Activated T-helper 1 cell treated with anti-CD3 and anti-CD28 coated beads, Interleukin-12 subunit alpha, Interleukin-12 subunit beta, Interleukin-2, Interleukin-4 antibody, amounts not matched to agents 30 ng/mL and 10 ng/mL and 1 ng/mL, durations not matched to agents 14 hours and 24 hours and 36 hours (primary cell): Measurements from ENCODE around the gene DMXL1. TPM values are rescaled to one million over a fixed set of nuclear protein-coding genes. Genes with fewer than 3 reads are reported as not detected.
A peak's percentile ranks its signal among the peaks of the same experiment; 100 is the strongest.

Experiments used
- DNase-seq: peaks from one replicate; pipeline ENCODE4 v3.0.0; 2021; ENCODE audit warnings: low spot score
- H3K27ac Mint-ChIP-seq: one replicate; pipeline ENCODE4 v1.8.0; 2021; ENCODE audit warnings: mild to moderate bottlenecking, mixed read lengths
- H3K27me3 Mint-ChIP-seq: one replicate; pipeline ENCODE4 v1.8.0; 2022; ENCODE audit warnings: mild to moderate bottlenecking, moderate library complexity, mixed read lengths; ENCODE audit not compliant: insufficient read depth
- H3K36me3 Mint-ChIP-seq: one replicate; pipeline ENCODE4 v1.8.0; 2021; ENCODE audit warnings: low read depth, mixed read lengths
- H3K4me1 Mint-ChIP-seq: one replicate; pipeline ENCODE4 v1.8.0; 2021; ENCODE audit warnings: low read depth, mixed read lengths
- H3K4me3 Mint-ChIP-seq: one replicate; pipeline ENCODE4 v1.8.0; 2021; ENCODE audit warnings: mild to moderate bottlenecking, moderate library complexity, mixed read lengths
- H3K9me3 Mint-ChIP-seq: one replicate; pipeline ENCODE4 v1.8.0; 2021; ENCODE audit warnings: mixed read lengths
- intact Hi-C: fragments of 100-400 bp; cut with micrococcal nuclease; formaldehyde crosslinking; loops from one replicate; pipeline ENCODE4 v1.15.1; 2024
- total RNA-seq: library from RNA; stranded (reverse); gene quantifications from 2 replicates; pipeline ENCODE4 v1.2.3, GENCODE V29; 2022

DMXL1 gene
- total RNA-seq, 1 donor from 2014 or later, result 28.2 TPM

- Mint-ChIP-seq H3K4me3 (peak overlapping the region; percentile 99), H3K4me1 (peaks cover 81% of the 10 kb centered on the region), H3K27ac (peak overlapping the region; percentile 89), H3K36me3 (peaks cover 21% of the 10 kb centered on the region), H3K27me3 (no peaks in the 10 kb centered on the region), H3K9me3 (no peaks in the 10 kb centered on the region)
- no peak for DNase-seq
- intact Hi-C loops, result no loop called here
Measured at GRCh38 chr5:119271758-119272730, 201.2 kb downstream of the DMXL1 start.

DNA sequence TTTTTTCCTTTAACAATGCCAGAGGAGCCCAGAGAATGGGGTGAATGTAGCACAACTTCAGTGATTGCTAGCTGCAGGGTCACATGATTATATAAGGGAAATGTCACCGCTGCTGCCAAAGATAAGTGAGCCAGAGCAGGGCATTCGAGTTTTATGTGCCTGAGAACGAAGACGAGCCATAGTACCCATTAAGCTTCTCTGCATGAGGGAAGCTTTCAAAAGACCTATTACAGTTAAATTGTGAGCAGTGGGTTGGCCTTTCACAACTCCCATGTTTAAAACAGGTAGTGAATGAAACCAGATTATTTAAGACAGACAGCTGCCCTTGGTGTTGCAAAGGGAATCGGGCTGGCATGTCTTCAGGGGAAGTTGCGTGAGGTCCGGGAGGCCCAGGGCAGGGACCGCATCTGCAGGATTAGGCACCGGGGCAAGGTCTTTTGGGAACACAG is 202.5 kb downstream of the DMXL1 start:
- intact Hi-C loops, result no loop called here
- H3K27me3 Mint-ChIP-seq, result no peaks in the 10 kb centered on the region

DNA sequence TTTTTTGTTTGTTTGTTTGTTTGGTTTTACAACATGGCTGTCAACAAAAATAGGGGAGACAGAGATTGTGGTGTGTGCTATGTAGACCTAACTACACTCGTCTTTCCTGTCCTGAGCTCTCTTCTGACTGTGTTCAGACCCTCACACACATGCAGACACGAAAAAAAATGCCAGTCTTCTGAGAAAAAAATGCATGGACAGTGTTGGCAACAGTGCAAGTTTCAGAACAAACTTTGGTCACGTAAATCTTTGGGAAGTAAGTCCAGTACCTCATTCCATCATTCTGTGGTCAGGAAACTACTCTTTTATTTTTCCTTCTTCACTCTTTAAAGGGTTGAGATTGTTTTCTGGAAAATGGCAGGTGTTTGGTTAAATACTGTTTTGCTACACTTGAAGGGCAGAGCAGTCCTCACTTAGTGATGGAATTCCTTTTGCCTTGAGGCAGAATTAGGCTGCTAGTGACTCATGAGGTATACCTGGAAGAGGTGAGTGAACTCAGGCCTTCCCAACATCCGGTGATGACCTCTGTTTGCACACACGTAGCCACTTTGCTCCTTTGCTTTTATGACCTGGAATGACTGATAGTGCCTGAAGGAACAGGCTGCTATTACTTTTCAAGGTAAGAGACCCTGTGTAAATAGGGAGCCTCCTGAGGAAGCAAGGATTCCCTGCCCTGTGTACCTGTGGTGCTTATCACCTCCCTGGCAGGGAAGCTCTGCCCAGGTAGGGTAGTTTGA is 203.3 kb downstream of the DMXL1 start:
- Mint-ChIP-seq H3K9me3 (no peaks in the 10 kb centered on the region), H3K4me3 (peak overlapping the region; percentile 99), H3K4me1 (peaks cover 94% of the 10 kb centered on the region), H3K36me3 (peaks cover 16% of the 10 kb centered on the region), H3K27me3 (no peaks in the 10 kb centered on the region), H3K27ac (peak overlapping the region; percentile 95)
- intact Hi-C loops, result loop anchor here (1.0 to 2.0 kb wide), 5 partner anchors 59 to 243 kb away; no protein-coding TSS in a partner anchor
- no peak for DNase-seq

More for the DNA sequence above, 202.5 kb downstream of the DMXL1 start:
- DNase-seq, result no peak
- Mint-ChIP-seq H3K27ac (peak overlapping the region; percentile 95), H3K4me3 (peak overlapping the region; percentile 99), H3K4me1 (peaks cover 86% of the 10 kb centered on the region), H3K9me3 (no peaks in the 10 kb centered on the region), H3K36me3 (peaks cover 18% of the 10 kb centered on the region)

GRCh38 chr5:119274767-119275130 is 203.9 kb downstream of the DMXL1 start:
- no peaks in the 10 kb centered on the region for H3K27me3 Mint-ChIP-seq
- DNase-seq, result no peak
- H3K4me3 Mint-ChIP-seq, result peak overlapping the region; percentile 99
- no peaks in the 10 kb centered on the region for H3K9me3 Mint-ChIP-seq
- intact Hi-C loops, result loop anchor here (1.0 to 2.0 kb wide), 8 partner anchors 13 to 244 kb away; no protein-coding TSS in a partner anchor
- H3K27ac Mint-ChIP-seq, result peak overlapping the region; percentile 95
- H3K36me3 Mint-ChIP-seq, result peaks cover 13% of the 10 kb centered on the region
- peaks cover 98% of the 10 kb centered on the region for H3K4me1 Mint-ChIP-seq

DNA sequence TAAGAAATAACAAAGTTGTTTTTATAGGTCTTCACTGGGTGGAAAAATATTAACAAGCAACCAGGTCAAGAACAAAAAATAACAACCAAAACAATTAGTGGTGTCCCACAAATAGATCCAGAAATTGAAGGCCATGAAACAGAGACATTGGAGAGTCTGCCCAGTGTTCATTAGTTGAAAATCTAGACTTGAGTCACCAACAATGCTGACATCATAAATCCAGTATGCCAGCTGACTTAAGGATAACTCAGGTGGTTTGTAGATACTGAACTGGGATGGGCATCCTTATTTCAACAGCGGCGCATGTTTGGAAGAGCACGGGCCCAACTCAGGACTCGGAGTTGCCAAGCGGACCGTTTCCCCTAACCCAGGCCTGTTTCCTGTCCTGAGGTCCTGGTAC is 204.3 kb downstream of the DMXL1 start:
- H3K27me3 Mint-ChIP-seq, result no peaks in the 10 kb centered on the region
- no peak for DNase-seq
- H3K27ac Mint-ChIP-seq, result peak overlapping the region; percentile 95
- intact Hi-C loops, result loop anchor here (1.0 to 2.0 kb wide), 5 partner anchors 12 to 244 kb away; no protein-coding TSS in a partner anchor
- peak overlapping the region; percentile 99 for H3K4me3 Mint-ChIP-seq
- H3K4me1 Mint-ChIP-seq, result peaks cover 98% of the 10 kb centered on the region
- H3K9me3 Mint-ChIP-seq, result no peaks in the 10 kb centered on the region
- H3K36me3 Mint-ChIP-seq, result peaks cover 13% of the 10 kb centered on the region

DNA sequence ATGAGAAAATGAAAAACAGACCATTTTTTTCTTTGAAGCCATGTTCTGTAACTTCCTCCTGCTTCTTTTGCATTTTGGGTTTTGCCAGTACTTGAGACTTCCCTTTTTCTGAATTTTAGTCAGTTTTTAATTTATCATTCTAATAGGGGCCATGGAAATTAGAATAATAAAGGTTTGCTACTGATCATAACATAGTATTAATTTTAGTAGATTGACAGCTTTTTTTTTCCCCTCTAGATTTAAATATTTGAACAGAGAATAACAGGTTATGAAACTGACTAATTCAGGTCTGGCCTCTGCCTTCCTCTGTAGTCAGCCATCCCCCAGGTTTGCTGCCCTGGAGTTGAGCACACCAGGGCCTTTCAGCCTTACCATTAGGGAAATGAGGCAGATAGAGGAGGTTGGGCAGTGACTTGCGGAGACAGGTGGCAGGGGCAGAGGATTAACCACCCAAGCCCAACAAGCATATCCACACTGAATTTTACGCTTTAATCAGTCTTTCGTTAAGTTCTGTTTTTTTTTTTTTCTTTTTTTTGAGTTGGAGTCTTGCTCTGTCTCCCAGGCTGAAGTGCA is 204.8 kb downstream of the DMXL1 start:
- DNase-seq, result no peak
- H3K27me3 Mint-ChIP-seq, result no peaks in the 10 kb centered on the region
- no peaks in the 10 kb centered on the region for H3K9me3 Mint-ChIP-seq
- H3K4me3 Mint-ChIP-seq, result peak overlapping the region; percentile 99
- H3K27ac Mint-ChIP-seq, result peak overlapping the region; percentile 95
- peaks cover 100% of the 10 kb centered on the region for H3K4me1 Mint-ChIP-seq
- intact Hi-C loops, result loop anchor here (1.0 to 2.0 kb wide), 5 partner anchors 12 to 245 kb away; no protein-coding TSS in a partner anchor
- peaks cover 14% of the 10 kb centered on the region for H3K36me3 Mint-ChIP-seq

DNA sequence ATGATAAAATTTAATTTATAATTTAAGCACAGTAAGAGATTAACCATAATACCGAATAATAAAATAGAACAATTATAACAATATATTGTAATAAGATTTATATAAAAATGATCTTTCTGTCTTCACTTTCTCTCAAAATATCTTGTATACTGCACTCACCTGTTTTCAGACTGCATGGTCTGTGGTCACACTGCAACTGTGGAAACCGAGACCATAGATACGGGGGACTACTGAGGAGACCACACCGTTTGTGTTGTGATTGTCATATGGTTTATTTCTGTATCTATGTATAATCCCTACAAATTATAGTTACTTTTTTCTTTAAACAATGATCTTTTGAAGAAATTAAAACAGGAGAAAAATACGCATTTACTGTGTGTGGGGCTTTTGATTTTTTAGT is 206.1 kb downstream of the DMXL1 start:
- no peak for DNase-seq
- Mint-ChIP-seq H3K36me3 (peaks cover 15% of the 10 kb centered on the region), H3K4me1 (peaks cover 100% of the 10 kb centered on the region), H3K27me3 (no peaks in the 10 kb centered on the region), H3K4me3 (no peak overlapping the region), H3K9me3 (no peaks in the 10 kb centered on the region), H3K27ac (peak overlapping the region; percentile 53)
- intact Hi-C loops, result no loop called here

- no peaks in the 10 kb centered on the region for H3K9me3 Mint-ChIP-seq
- intact Hi-C loops, result no loop called here
- H3K4me3 Mint-ChIP-seq, result no peak overlapping the region
- no peaks in the 10 kb centered on the region for H3K27me3 Mint-ChIP-seq
- H3K36me3 Mint-ChIP-seq, result peaks cover 29% of the 10 kb centered on the region
- H3K4me1 Mint-ChIP-seq, result peaks cover 100% of the 10 kb centered on the region
- peak overlapping the region; percentile 74 for H3K27ac Mint-ChIP-seq
- DNase-seq, result no peak
Measured at GRCh38 chr5:119279093-119279492, 208.2 kb downstream of the DMXL1 start.

DNA sequence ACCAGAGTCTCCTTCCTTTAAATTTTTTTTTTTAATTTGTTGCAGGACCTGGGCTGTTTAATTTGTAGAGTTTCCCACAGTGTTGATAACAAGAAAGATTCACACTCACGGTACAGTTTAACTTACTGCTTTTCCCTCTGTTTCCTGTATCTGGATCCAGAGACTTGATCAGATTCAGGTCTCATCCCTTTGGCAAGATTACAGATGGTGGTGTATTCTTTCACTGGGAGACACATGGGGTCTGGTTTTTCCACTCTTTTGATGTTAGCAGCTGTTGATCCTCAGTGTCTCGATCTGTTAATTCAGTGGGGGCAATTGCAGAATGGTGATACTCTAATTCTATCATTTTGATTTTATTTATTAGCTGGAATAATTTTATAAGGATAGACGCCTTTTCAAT is 209.5 kb downstream of the DMXL1 start:
- H3K36me3 Mint-ChIP-seq, result peaks cover 32% of the 10 kb centered on the region
- DNase-seq, result no peak
- intact Hi-C loops, result no loop called here
- H3K4me1 Mint-ChIP-seq, result peaks cover 100% of the 10 kb centered on the region
- H3K27ac Mint-ChIP-seq, result no peak overlapping the region
- H3K27me3 Mint-ChIP-seq, result no peaks in the 10 kb centered on the region
- no peaks in the 10 kb centered on the region for H3K9me3 Mint-ChIP-seq
- H3K4me3 Mint-ChIP-seq, result no peak overlapping the region

GRCh38 chr5:119282628-119283027 is 211.7 kb downstream of the DMXL1 start:
- Mint-ChIP-seq H3K4me1 (peaks cover 100% of the 10 kb centered on the region), H3K27me3 (no peaks in the 10 kb centered on the region), H3K4me3 (no peak overlapping the region), H3K36me3 (peaks cover 29% of the 10 kb centered on the region), H3K9me3 (no peaks in the 10 kb centered on the region), H3K27ac (peak overlapping the region; percentile 31)
- intact Hi-C loops, result no loop called here
- DNase-seq, result no peak

DNA sequence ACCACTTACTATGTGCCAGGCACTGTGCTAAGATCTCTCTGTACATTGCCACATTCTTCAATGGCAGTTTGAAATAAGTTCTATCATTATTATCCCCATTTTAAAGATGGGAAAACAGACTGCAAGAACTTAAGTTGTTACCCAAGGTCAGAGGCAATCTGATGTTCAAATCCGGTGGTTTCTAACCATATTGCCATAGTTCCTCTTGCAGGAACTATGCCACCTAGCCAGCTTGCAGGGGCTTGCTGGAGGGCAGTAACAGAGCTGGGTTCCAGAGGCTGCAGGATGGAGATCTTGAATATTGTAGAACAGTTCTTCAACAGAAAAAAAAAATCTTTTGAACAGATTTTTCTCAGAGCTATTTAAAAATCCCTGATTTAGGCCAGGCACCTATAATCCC is 213.1 kb downstream of the DMXL1 start:
- peaks cover 100% of the 10 kb centered on the region for H3K4me1 Mint-ChIP-seq

DNA sequence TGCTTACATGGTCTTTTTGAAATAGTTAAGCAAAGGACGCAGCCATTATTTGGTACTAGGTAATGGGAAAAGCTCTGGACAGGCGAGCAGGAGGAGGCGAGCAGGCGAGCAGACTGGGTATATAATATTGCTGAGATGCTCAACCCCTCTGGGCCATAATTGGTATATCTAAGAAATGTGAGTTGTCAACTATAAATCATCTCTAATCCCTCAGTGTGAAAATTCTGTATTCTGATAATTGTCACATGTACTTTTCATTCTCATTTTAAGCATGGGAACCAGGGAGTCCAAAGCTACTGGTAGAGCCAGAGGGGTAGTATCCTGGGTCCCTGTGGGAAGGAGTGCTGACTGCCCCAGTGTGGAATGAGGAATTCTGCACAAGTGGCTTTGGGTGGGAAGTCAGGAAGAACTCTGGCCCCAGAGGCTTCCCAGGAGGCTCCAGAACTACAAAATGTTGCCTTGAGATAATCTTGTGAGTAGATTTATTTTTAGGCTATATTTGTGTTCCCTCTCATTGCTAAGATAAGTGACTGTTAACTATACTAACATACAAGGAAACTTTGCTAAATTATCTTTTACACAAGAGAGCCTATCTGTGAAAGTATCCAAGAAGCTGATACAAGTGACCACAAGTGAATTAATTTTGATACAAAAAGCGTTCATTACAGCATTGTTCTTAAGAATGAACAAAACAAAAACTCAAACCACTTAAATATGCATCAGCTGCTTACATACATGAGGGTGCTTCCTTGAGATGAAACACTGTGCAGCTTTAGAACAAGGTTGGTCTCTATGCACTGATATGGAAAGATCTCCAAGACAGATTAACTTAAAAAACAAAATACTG is 214.4 kb downstream of the DMXL1 start:
- no peaks in the 10 kb centered on the region for H3K9me3 Mint-ChIP-seq
- H3K27ac Mint-ChIP-seq, result peak overlapping the region; percentile 93
- peaks cover 27% of the 10 kb centered on the region for H3K36me3 Mint-ChIP-seq
- no peaks in the 10 kb centered on the region for H3K27me3 Mint-ChIP-seq
- intact Hi-C loops, result loop anchor here (5.0 kb wide), 2 partner anchors 82 to 213 kb away; partner anchors contain the start of gene DMXL1
- H3K4me3 Mint-ChIP-seq, result no peak overlapping the region
- no peak for DNase-seq
- H3K4me1 Mint-ChIP-seq, result peaks cover 100% of the 10 kb centered on the region

More for the DNA sequence above, 213.1 kb downstream of the DMXL1 start:
- Mint-ChIP-seq H3K27me3 (no peaks in the 10 kb centered on the region), H3K4me3 (no peak overlapping the region), H3K36me3 (peaks cover 26% of the 10 kb centered on the region), H3K27ac (peak overlapping the region; percentile 35), H3K9me3 (no peaks in the 10 kb centered on the region)
- intact Hi-C loops, result no loop called here
- DNase-seq, result no peak
